B cell (primary cell): Measurements from ENCODE around the gene TFAP2A. TPM values are rescaled to one million over a fixed set of nuclear protein-coding genes. Genes with fewer than 3 reads are reported as not detected.
A peak's percentile ranks its signal among the peaks of the same experiment; 100 is the strongest.

Experiments used
- ATAC-seq: fragments of 200-7000 bp; cut with Tn5 transposase; one replicate; pipeline ENCODE4 v1.10.0; 2021; ENCODE audit warnings: low read depth, mild to moderate bottlenecking, moderate number of reproducible peaks, moderate library complexity
- CTCF ChIA-PET: fragments of 350-600 bp; sonication (Branson Sonifier 250); formaldehyde crosslinking; loops from one replicate; lab custom pipeline; 2021; ENCODE audit warnings: antibody characterized with exemption, inconsistent platforms; lab: Charles Lee
- POLR2A ChIA-PET: fragments of 350-600 bp; sonication (Branson Sonifier 250); formaldehyde crosslinking; loops from one replicate; lab custom pipeline; 2021; ENCODE audit warnings: antibody characterized with exemption; lab: Charles Lee
- DNase-seq: peaks from one replicate; pipeline ENCODE4 v3.0.0; 2013
- H2AFZ ChIP-seq: 2 replicates; pipeline ENCODE4 v1.6.1; 2012; ENCODE audit warnings: mild to moderate bottlenecking, low read depth, low read length; ENCODE audit not compliant: insufficient read depth, poor library complexity, severe bottlenecking
- H3K27ac ChIP-seq, 2 donors: 1 replicate in 1 of 2; 2 replicates in 1 of 2; pipeline ENCODE4 v1.5.1; 2012 to 2013; ENCODE audit warnings: low read length in 2 of 2, mild to moderate bottlenecking in 2 of 2, moderate library complexity in 1 of 2
- H3K27me3 ChIP-seq, 4 experiments: fragments of 200-600 bp in 1 of 4; sonication (generic) in 1 of 4; replicated peaks in 1 of 4; 1 replicate in 2 of 4; 2 replicates in 2 of 4; pipeline versions ENCODE4 v1.6.1 to v1.7.0; 2013 to 2016; ENCODE audit warnings: low read length in 3 of 4, mild to moderate bottlenecking in 2 of 4, mixed read lengths in 1 of 4, moderate library complexity in 1 of 4; ENCODE audit not compliant: insufficient read depth in 4 of 4, control insufficient read depth in 3 of 4; ENCODE audit errors: control extremely low read depth in 1 of 4
- H3K36me3 ChIP-seq, 2 experiments: replicated peaks in 1 of 2; 1 replicate in 1 of 2; 2 replicates in 1 of 2; pipeline versions ENCODE4 v1.6.1 to v1.7.1; 2013; ENCODE audit warnings: low read length in 1 of 2; ENCODE audit not compliant: insufficient read depth in 2 of 2, control insufficient read depth in 1 of 2; ENCODE audit errors: control extremely low read depth in 1 of 2, extremely low read depth in 1 of 2
- H3K4me1 ChIP-seq, 2 donors: fragments of 200-600 bp in 1 of 2; sonication (generic) in 1 of 2; 1 replicate in 1 of 2; 2 replicates in 1 of 2; pipeline versions ENCODE4 v1.5.1 to v1.6.1; 2013 to 2017; ENCODE audit warnings: low read length in 2 of 2; ENCODE audit not compliant: control insufficient read depth in 2 of 2, insufficient read depth in 2 of 2
- H3K4me2 ChIP-seq: replicated peaks from 2 replicates; pipeline ENCODE3; 2012; ENCODE audit warnings: mild to moderate bottlenecking, low read depth, low read length; ENCODE audit not compliant: poor library complexity, severe bottlenecking
- H3K4me3 ChIP-seq, 5 experiments: fragments of 200-600 bp in 1 of 5; sonication (generic) in 1 of 5; 1 replicate in 3 of 5; 2 replicates in 2 of 5; pipeline versions ENCODE4 v1.5.1 to v1.7.0; 2011 to 2016; ENCODE audit warnings: low read length in 4 of 5, mild to moderate bottlenecking in 4 of 5, low read depth in 2 of 5, control low read depth in 1 of 5, moderate library complexity in 1 of 5; ENCODE audit not compliant: insufficient read depth in 1 of 5; ENCODE audit errors: control extremely low read depth in 1 of 5, extremely low read depth in 1 of 5
- H3K79me2 ChIP-seq: fragments of 200-600 bp; sonication (generic); one replicate; pipeline ENCODE4 v1.6.0; 2016; ENCODE audit warnings: low read length; ENCODE audit not compliant: control insufficient read depth, insufficient read depth
- H3K9ac ChIP-seq: fragments of 200-600 bp; sonication (generic); 2 replicates; pipeline ENCODE4 v1.6.1; 2017; ENCODE audit warnings: mild to moderate bottlenecking, low read length, moderate library complexity
- H3K9me3 ChIP-seq, 3 donors: one replicate each; pipeline versions ENCODE4 v1.6.1 to v1.7.1; 2013; ENCODE audit warnings: low read length in 2 of 3; ENCODE audit not compliant: control insufficient read depth in 2 of 3, insufficient read depth in 1 of 3; ENCODE audit errors: control extremely low read depth in 1 of 3
- H4K20me1 ChIP-seq: 2 replicates; pipeline ENCODE4 v1.6.0; 2012; ENCODE audit warnings: mild to moderate bottlenecking, low read length; ENCODE audit not compliant: insufficient read depth, control insufficient read depth, poor library complexity, severe bottlenecking
- H3K27ac Mint-ChIP-seq: one replicate; pipeline ENCODE4 v1.8.0; 2021; ENCODE audit warnings: mixed read lengths
- H3K27me3 Mint-ChIP-seq: one replicate; pipeline ENCODE4 v1.8.0; 2021; ENCODE audit warnings: mixed read lengths
- H3K4me1 Mint-ChIP-seq: one replicate; pipeline ENCODE4 v1.8.0; 2021; ENCODE audit warnings: mixed read lengths
- H3K4me3 Mint-ChIP-seq: one replicate; pipeline ENCODE4 v1.8.0; 2021; ENCODE audit warnings: mixed read lengths
- H3K9me3 Mint-ChIP-seq: one replicate; pipeline ENCODE4 v1.8.0; 2022; ENCODE audit warnings: mixed read lengths; ENCODE audit not compliant: insufficient read depth
- CTCF ChIP-seq: fragments of 200-600 bp; IDR thresholded peaks from one replicate; pipeline ENCODE4 v1.8.0; 2022; ENCODE audit warnings: antibody characterized with exemption, mild to moderate bottlenecking
- EZH2 ChIP-seq: IDR thresholded peaks from 2 replicates; pipeline ENCODE4 v1.6.1; 2012; ENCODE audit warnings: borderline replicate concordance, low read depth, mild to moderate bottlenecking, moderate library complexity, low read length; ENCODE audit not compliant: insufficient read depth, poor library complexity, severe bottlenecking
- WGBS: methylation state at CpG from one replicate; pipeline ENCODE4 v1.1.5; 2013; ENCODE audit warnings: missing lambda C conversion rate; ENCODE audit not compliant: insufficient coverage; 5-methylcytosine and 5-hydroxymethylcytosine counted together
- intact Hi-C: fragments of 100-400 bp; cut with micrococcal nuclease; formaldehyde crosslinking; loops from one replicate; pipeline ENCODE4 v1.10.0; 2022
- polyA plus RNA-seq: library from polyadenylated mRNA; depleted of rRNA; stranded (reverse); fragments of >200 nt; gene quantifications from 2 replicates; pipeline ENCODE4 v1.2.3, GENCODE V29; 2012
- total RNA-seq, 2 donors: library from RNA; stranded (reverse); fragments of 120-200 nt in 1 of 2; gene quantifications; 1 replicate in 1 of 2; 2 replicates in 1 of 2; pipeline versions ENCODE4 v1.2.3 to v1.2.4, GENCODE V29; 2013 to 2022

TFAP2A gene
- total and polyA plus RNA-seq, 2 donors (not counting 1 experiment from before 2014, with no cell fraction given): not detected

DNA sequence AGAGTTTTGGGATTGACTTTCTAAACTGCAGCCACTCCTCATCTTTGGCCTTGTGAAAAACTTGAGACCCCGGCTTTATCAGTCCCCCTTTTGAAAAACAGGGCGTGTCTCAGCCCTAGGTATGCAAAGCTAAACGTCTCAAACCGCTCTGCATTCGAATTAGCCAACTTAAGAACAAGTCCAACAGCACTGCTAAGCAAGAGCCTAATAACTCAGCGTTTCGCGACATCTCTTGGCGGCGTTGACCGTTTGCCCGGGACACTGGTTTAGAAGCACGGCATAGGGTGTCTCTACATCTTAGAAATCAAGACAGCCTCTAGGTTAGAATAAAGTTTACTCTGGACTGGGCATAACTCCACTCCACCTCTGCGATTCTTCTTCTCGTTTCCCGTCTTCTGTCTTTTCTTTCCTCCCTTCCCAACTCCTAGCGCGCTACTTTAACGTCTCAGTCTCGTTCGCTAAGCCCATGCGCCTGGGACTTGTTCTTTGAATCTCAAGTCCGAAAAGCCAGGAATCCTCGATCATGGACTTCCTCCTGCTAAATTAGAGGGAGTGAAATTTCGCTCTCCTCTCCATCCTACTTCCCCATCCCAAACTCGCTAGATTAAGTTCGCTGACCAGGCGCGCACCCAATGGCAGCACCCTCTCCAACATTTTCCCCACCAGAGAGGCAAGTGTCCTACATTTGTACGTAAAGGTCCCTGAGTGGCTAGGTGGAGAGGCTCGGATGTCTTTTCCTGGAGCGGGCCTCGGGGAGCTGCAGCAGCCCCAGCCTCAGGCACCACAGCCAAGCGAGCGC lies 10.5 kb upstream of the TFAP2A start:
- no peak for TF ChIP-seq EZH2
- no peak for TF ChIP-seq CTCF
- Histone ChIP-seq H3K9ac (peak overlapping the region; percentile 60), H3K4me1 (peaks cover 28 to 51% of the 10 kb centered on the region in 2 donors), H3K79me2 (no peaks in the 10 kb centered on the region), H3K4me3 (peak overlapping the region in 1 of 5 experiments; percentile 61), H3K27ac (no peak overlapping the region), H3K36me3 (no peaks in the 10 kb centered on the region), H2AFZ (peak overlapping the region; percentile 65), H3K27me3 (peaks cover 2 to 81% (median 74%) of the 10 kb centered on the region in 4 experiments), H4K20me1 (no peaks in the 10 kb centered on the region), H3K4me2 (peak overlapping the region; percentile 76), H3K9me3 (peaks cover 0 to 50% (median 21%) of the 10 kb centered on the region in 3 donors)
- intact Hi-C loops: no loop called here
- WGBS: 15% methylated on average over 22 of the region's 35 CpGs
- DNase-seq: peak; percentile 23
- Mint-ChIP-seq H3K27me3 (peaks cover 72% of the 10 kb centered on the region), H3K4me1 (peaks cover 29% of the 10 kb centered on the region), H3K4me3 (peak overlapping the region; percentile 49), H3K9me3 (peaks cover 7% of the 10 kb centered on the region), H3K27ac (no peak overlapping the region)
- POLR2A ChIA-PET: no interaction called here
- ATAC-seq: no peak
- CTCF ChIA-PET: interaction anchor here (1.6 kb wide), 1 partner anchor 10 kb away, joined by 6 read pairs; no protein-coding TSS in a partner anchor

DNA sequence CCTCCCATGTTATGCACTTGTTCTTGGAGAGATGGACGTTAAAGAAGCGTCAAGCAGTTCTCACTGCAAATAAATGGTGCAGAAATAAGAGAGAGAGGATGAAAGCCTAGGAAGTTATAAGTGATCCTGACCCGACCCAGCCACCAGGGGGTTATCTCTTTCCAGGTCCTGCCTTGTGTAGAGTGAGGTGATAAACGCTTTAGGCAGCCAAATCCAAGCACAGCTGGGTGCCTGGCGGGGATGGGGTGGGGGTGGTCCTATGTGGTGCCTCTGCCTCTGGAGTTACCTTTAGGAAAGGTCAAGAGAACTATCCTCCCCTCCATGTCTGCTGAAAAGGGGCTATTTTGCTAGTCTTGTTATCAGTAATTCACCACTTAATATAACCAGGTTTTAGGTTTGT lies 9.2 kb upstream of the TFAP2A start:
- DNase-seq (no peak), ATAC-seq (no peak)
- Histone ChIP-seq H3K4me1 (peaks cover 22 to 53% of the 10 kb centered on the region in 2 donors), H3K27ac (no peak overlapping the region), H2AFZ (no peak overlapping the region), H4K20me1 (no peaks in the 10 kb centered on the region), H3K9me3 (peaks cover 0 to 60% (median 21%) of the 10 kb centered on the region in 3 donors), H3K36me3 (no peaks in the 10 kb centered on the region), H3K27me3 (peaks cover 2 to 87% (median 80%) of the 10 kb centered on the region in 4 experiments), H3K9ac (no peak overlapping the region), H3K79me2 (no peaks in the 10 kb centered on the region), H3K4me2 (no peak overlapping the region), H3K4me3 (no peak overlapping the region)
- TF ChIP-seq CTCF (no peak), EZH2 (no peak)
- peaks cover 74% of the 10 kb centered on the region for H3K27me3 Mint-ChIP-seq
- peaks cover 7% of the 10 kb centered on the region for H3K9me3 Mint-ChIP-seq
- H3K4me1 Mint-ChIP-seq: peaks cover 27% of the 10 kb centered on the region
- H3K4me3 Mint-ChIP-seq: no peak overlapping the region
- ChIA-PET POLR2A (no interaction called here), CTCF (interaction anchor here (1.6 kb wide), 1 partner anchor 11 kb away, joined by 6 read pairs; no protein-coding TSS in a partner anchor)
- H3K27ac Mint-ChIP-seq: peak overlapping the region; percentile 26
- intact Hi-C loops: loop anchor here (5.0 kb wide), 2 partner anchors 37 to 463 kb away; partner anchors contain the start of gene SYCP2L
- WGBS: 8% methylated on average over 1 of the region's 5 CpGs
